HG02798 (cell line): ENCODE data around the gene SLC25A4.
A peak's percentile ranks its signal among the peaks of the same experiment; 100 is the strongest.

Experiments
- ATAC-seq: cut with Tn5 transposase; IDR thresholded peaks from one replicate; pipeline ENCODE4 v1.9.1; 2021; ENCODE audit warnings: mild to moderate bottlenecking; ENCODE audit not compliant: unreplicated experiment, poor library complexity

Gene SLC25A4

DNA sequence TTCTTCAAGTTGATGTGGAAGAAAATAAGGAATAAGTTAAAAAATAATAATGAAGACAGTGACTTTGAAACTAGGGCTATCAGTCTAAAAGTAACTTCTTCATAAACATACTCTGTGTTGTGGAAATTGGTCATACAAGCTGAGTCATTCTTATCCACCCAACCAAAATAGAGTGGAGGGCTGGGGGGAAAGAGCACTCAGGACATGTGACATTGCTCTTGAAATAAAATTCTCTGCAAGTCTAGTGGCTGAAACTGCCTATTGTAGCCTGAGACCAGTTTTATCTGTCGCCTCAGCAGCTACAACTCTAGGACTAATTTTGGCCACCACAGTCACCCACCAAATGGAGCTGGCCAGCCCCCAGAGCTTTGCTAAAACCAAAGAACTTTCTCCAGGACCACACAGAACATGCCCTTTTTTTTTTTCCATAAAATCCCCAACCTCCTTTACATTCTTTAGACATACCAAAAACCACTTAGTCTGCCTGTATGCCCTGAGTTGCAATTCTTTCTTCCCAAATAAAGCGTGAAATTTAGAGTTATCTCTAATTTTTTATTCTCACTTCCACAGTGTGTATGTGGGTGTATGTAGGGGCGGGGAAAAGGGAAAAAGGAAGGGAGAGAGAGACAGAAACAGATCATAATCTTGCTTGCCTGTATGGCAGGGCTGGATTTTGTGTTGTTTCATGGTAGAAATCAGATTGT is 23.0 kb upstream of the SLC25A4 start:
- no peak for ATAC-seq

DNA sequence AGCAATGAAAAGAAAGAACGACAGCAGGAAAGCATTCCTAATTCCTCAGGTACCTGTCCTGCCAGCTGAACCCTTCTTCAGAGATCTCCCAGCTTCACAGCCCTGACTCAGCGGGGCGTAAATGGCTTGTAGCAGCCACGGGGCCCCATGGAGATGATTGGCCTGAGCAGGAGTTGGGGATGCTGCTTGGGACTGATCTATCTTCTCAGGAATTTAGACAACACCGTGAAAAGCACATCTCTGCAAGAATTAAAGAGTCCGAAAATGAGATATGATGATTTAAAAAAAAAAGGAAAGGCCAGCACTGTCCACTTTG is 22.5 kb upstream of the SLC25A4 start:
- no peak for ATAC-seq

DNA sequence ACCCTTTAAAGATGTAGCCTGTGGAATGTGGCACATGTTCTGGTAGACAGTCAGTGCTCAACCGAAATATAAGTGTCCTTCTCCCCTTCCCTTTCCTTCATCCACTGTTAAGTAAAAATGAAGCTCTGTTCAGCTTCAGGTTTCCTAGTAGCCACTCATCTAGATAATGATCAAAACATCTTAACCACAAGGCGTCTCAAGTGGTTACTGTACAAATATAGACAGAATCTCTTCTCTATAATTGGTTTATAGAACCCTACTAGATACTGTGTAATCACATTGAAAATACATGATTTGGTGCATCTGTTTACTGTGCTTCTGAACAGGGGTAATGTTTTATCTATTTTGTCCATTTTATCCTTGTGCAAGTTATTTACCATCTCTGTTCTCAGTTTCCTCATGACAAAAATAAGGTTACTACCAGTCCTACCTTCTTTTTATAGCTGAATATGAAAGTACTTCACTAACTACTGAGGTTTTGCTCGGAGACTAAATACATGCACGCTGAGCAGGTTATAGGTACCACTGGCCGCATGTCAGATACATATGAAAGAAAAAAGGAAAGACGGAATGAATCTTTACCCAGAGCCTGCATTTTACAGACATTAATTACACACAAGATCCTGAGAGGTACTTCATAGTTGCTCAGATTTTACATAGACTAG is 20.3 kb upstream of the SLC25A4 start:
- ATAC-seq = peak; percentile 87

GRCh38 chr4:185124006-185124405 is 19.1 kb upstream of the SLC25A4 start:
- ATAC-seq = no peak

DNA sequence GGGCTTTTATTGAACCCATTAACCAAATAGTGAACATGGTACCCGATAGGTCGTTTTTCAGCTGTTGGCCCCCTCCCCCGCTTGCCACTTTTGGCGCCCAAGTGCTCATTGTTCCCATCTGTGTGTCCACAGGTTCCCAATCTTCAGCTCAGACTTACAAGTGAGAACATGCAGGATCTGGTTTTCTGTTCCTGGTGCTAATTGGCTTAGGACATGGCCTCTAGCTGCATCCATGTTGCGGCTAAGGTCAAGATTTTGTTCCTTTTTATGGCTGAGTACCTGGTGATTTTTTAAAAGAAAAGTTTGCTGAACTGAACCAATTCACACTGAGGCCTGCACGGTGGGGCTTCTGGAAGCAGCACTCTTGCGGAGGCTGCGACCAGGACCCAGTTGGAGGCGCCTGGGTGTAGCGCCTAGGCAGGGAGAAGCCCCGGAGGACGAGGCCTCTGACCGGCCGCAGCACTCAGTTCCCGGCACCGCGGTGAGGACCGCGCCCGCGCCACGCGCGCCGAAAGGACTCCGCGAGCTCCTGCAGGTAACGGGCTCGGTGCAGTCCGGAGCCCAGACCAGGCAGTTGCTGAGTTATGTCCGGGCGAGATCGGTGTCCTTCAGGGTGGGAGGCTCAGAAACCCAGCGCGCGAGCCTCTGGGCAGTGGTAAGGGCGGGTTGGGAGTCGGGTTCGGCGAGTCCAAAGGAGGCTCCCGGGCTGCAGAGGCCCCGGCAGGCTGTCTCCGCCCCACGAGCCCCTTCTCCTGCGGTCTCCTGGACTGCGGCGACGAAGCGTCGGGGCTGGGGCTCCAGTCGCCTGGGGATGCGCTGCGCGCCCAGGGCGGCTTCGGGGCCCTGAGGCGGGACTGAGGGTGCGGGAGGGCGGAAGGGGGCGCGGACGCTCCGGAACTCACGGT is 15.8 kb upstream of the SLC25A4 start:
- no peak for ATAC-seq

DNA sequence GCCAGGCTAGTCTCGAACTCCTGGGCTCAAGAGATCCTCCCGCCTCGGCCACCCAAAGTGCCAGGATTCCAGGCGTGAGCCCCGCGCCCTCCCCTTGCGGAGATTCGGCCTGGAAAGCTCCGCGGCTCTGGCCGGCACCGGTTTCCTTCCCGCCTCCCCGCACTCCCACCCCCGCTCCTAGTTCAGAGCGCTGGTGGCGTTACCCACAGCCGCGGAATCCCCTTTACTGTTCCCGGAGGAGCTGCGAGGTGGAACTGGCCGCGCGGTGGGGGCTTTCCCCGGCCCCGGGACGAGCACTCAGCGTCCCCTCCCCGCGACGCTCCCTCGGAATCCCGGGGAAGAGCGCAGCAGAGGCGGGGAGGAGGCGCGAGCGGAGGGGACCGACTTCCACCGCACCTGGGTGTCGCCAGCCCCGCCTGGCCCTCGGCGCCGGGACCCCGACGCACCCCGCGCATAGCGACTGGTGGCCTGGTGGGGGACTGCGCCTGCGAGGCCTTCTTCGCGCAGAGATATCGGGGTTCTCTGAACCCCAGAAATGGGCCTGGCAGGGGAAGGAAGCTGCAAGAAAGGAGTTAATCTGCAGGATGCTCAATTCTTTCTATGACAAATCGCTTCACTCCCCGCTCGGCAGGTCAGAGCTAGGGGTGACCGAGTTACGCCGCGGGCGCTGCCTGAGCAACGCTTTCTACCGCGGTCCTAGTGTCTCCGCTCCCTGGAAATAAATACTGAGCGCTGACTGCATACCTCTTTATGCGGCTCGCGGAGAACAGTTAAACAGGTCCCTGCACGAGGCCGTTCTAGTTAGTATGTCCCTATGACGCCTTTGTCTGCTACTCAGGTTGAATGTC is 14.6 kb upstream of the SLC25A4 start:
- ATAC-seq = no peak

DNA sequence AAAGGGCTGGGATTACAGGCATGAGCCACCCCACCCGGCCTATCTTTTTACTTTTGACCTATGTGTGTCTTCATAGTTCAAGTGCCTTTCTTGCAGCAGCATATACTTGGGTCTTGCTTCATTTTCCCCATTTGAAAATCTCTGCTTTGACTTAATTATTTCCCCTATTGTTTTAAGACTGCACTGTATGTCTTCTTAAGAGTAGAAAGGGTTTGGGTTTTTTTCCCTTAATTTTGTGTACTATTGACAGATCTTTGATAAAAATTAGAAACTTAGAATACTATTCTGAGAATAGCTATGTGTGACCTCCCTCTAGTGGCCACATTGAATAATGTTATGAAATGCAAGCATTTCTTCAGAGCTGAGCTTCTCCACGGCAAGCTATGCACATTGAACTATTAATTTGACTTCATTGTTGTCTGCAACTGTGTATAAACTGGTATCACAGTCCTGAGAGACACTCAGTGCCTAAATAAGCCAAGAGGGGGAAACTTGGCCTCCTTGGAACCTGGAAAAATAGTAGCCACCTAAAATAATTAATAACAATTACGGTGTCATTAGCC is 8.7 kb upstream of the SLC25A4 start:
- peak; percentile 64 for ATAC-seq

DNA sequence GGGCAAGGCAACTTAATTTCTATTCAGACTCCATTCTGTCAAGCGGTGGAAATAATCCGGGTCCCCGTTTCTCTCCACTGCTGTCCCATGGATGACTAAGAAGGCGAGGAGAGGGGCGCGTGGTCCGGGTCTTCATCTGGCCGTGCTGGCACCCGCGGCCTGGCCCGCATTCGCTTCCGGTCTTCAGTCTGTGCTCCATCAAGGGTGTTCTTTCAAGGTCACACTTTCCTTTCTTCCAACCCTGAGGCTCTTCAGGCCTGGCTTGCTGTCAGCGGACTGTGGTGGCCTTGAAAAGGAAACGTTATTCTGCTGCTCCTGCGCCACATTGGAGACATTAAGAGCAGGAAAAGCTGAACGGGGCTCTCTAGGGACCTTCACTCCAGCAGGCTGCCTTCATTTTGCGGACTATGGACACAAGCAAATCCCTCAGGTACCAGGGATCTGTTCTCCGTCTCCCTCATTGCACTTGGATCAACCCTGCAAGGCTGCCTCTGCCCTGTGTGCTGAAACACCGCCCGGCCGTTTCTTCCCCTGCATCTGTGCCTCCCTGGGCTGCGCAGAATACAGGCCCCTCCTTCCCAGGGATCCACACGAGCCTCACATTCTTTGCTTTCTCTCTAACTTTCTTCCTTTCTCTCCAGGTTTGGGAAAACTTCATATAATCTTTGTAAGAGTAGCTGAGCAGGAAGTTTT is 5.7 kb upstream of the SLC25A4 start:
- no peak for ATAC-seq

- ATAC-seq = no peak
These were observed 4.9 kb upstream of the SLC25A4 start for GRCh38 chr4:185138161-185138560.

GRCh38 chr4:185139736-185140135 is 3.3 kb upstream of the SLC25A4 start:
- no peak for ATAC-seq

DNA sequence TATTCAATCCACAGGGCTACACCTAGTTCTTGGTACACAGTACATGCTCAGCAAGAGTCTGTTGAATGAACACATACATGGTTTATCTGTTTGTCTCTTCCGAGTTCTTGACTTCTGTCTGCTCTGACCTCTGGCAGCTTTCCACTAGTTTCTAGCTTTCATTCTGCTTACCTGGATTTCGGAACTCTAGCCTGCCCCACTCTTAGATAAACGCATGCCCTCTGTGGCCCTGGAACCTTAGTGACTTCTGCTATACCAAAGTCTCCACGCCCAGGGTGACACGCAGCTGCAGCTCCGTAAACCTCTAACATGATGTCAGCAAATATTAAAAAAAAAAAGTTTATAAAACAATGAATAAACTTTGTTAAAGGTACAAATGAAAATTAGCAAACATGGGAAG is 1.3 kb upstream of the SLC25A4 start:
- ATAC-seq = no peak

GRCh38 chr4:185142564-185142911 is 528 bp upstream of the SLC25A4 start:
- ATAC-seq = no peak

- peak; percentile 24 for ATAC-seq
These were observed 519 bp downstream of the SLC25A4 start for GRCh38 chr4:185143601-185143969.

GRCh38 chr4:185144601-185145240 is 1.7 kb downstream of the SLC25A4 start:
- ATAC-seq = no peak

- ATAC-seq = no peak
These were observed 2.5 kb downstream of the SLC25A4 start for GRCh38 chr4:185145572-185145971.

- ATAC-seq = no peak
These were observed 6.3 kb downstream of the SLC25A4 start for GRCh38 chr4:185149392-185149791.

DNA sequence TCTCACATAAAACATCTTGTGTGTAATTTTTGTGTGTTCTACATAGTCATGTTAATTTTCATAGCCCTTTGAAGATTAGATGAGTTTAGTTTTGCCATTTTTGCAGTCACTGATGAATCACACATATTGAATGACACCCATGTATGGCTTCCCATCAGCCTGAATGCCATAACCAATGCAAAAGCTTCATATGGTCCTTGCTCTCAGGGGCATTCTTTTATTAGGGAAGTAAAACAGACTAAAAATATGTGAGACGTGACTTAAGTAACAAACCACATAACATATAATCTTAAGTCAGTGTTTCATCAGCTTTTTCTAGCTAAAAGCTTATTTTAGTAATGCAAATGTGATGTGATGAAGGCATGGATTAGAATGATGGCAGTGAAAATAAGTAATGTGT is 8.2 kb downstream of the SLC25A4 start:
- no peak for ATAC-seq

GRCh38 chr4:185165605-185166063 is 22.6 kb downstream of the SLC25A4 start:
- ATAC-seq = peak; percentile 94

DNA sequence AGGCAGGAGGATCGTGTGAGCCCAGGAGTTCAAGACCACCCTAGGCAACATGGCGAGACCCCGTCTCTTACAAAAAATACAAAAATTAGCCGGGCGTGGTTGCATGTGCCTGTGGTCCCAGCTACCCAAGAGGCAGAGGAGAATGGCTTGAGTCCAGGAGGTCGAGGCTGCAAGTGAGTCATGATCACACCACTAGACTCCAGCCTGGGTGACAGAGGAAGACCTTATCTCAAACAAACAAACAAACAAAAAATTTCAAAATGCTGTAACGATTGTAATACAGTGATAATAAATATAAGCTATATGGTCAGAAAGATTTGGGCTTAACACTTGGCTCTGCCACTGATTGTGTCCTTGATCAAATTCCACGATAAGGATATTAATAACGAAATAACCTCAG is 24.2 kb downstream of the SLC25A4 start:
- no peak for ATAC-seq
